Measurements from ENCODE around the gene TNS3.

Gene TNS3

DNA sequence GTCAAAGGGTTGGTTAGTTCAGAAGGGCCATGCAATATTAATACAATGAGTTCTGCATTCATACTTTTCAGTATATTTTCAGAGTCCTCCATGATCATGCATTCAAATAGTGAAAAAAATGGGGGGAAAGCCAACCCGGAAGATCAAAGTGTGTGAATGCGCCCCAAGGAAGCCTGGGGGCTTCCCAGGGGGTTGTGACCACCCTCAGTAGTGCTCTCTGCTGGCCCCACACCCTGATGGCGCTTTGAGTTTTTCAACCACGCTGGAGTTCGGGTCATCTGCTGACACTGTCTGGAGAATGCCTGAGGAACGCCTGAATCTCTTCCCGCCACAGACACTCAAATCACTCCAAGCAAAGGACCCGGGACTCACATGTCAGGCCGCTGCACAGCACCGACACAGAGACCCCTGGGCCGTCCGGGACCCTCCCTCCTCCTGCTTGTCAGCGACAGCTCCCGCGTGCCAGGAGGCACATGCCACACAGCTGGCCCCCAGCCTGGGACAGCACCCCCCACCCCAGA, 1.0 kb downstream of the TNS3 start:
- in situ Hi-C loops (cut with MboI; ENCODE audit: low pct_unique_long_range_greater_than_20kb, low sequenced_read_pairs, unreplicated experiment) = no loop called here
- DNase-seq (ENCODE audit: low spot score) = no peak
- TF ChIP-seq CTCF (IDR thresholded peaks at IDR 0.05; ENCODE audit: extremely low read depth, insufficient read depth, missing control alignments) = no peak

DNA sequence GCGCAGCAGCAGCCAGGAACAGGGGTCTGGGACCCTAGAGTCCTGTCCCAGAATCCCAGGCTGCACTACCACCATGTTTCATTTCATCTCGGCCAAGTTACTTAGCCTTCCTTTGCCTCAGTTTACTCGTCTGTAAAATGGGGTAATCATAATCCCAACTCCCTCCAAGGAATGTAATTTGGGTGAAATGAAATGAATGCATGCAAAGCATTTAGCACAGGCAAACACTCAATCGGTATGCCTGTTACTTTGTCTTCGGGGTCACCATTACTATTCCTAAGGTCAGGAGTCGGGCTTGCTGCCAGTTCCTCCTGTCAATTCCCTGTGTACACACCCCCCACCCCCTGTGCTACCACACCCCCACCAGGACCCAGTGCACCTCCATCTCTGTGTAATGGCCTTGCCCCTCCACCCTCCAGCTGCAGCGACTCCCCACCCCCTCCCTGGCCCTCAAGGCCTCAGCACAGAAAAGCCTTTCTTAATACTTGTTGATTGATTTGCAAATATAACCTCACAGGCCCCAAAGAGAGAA, 1.7 kb downstream of the TNS3 start:
- DNase-seq (ENCODE audit: low spot score) = no peak
- in situ Hi-C loops (cut with MboI; ENCODE audit: low pct_unique_long_range_greater_than_20kb, low sequenced_read_pairs, unreplicated experiment) = no loop called here
- no peak for TF ChIP-seq CTCF (IDR thresholded peaks at IDR 0.05; ENCODE audit: extremely low read depth, insufficient read depth, missing control alignments)

- in situ Hi-C loops (cut with MboI; ENCODE audit: low pct_unique_long_range_greater_than_20kb, low sequenced_read_pairs, unreplicated experiment) = no loop called here
- no peak for TF ChIP-seq CTCF (IDR thresholded peaks at IDR 0.05; ENCODE audit: extremely low read depth, insufficient read depth, missing control alignments)
- DNase-seq (ENCODE audit: low spot score) = no peak
Observed at GRCh38 chr7:47579458-47579857, 2.5 kb downstream of the TNS3 start.

DNA sequence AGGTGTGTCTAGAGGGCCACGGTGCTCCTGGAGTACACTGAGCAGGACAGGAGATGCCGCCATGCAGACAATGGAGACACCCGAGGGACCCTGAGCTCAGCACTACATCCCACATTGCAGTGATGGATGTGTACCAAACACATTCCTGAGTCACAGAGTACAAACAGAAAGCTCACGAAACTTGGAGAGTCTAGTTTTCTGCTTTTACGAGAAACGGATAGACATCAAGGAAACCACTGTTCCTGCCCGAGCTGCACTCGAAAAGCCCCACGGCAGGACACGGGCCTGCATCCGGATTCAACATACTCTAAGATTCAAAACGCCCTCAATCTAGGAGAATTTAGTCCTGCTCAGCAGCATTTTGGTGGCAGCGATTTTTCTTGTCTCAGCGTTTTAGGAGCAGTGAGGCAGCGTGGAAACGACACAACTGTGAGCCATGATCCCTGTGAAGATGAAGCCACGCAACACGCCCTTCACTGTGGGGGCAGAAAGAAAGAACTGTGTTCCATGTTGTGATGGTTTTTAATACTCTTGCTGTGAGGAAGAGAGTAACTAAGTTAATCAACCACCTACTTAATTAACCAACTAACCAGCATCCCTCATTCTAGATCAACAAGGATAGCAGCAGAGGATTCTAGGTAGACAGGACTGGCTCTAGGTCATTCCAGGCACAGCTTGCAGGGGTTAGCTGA, 3.2 kb downstream of the TNS3 start:
- in situ Hi-C loops (cut with MboI; ENCODE audit: low pct_unique_long_range_greater_than_20kb, low sequenced_read_pairs, unreplicated experiment) = no loop called here
- no peak for DNase-seq (ENCODE audit: low spot score)

GRCh38 chr7:47577321-47577919, 4.5 kb downstream of the TNS3 start:
- DNase-seq (ENCODE audit: low spot score) = no peak
- no peak for TF ChIP-seq CTCF (IDR thresholded peaks at IDR 0.05; ENCODE audit: extremely low read depth, insufficient read depth, missing control alignments)
- in situ Hi-C loops (cut with MboI; ENCODE audit: low pct_unique_long_range_greater_than_20kb, low sequenced_read_pairs, unreplicated experiment) = no loop called here

More for the DNA sequence above, 3.2 kb downstream of the TNS3 start:
- no peak for TF ChIP-seq CTCF (IDR thresholded peaks at IDR 0.05; ENCODE audit: extremely low read depth, insufficient read depth, missing control alignments)

GRCh38 chr7:47576866-47577306, 5.0 kb downstream of the TNS3 start:
- in situ Hi-C loops (cut with MboI; ENCODE audit: low pct_unique_long_range_greater_than_20kb, low sequenced_read_pairs, unreplicated experiment) = no loop called here
- no peak for TF ChIP-seq CTCF (IDR thresholded peaks at IDR 0.05; ENCODE audit: extremely low read depth, insufficient read depth, missing control alignments)
- DNase-seq (ENCODE audit: low spot score) = no peak
